CD14-positive monocyte (primary cell): ENCODE measurements around the gene RAI14. TPM values are rescaled to one million over a fixed set of nuclear protein-coding genes. Genes with fewer than 3 reads are reported as not detected.
A peak's percentile ranks its signal among the peaks of the same experiment; 100 is the strongest.

Source experiments
- DNase-seq, 3 donors: peaks; one replicate each; pipeline ENCODE4 v3.0.0-alpha.2; 2011 to 2022
- H2AFZ ChIP-seq: 2 replicates; pipeline ENCODE4 v1.6.0; 2012; ENCODE audit warnings: mild to moderate bottlenecking, low read depth, low read length, inconsistent platforms; ENCODE audit not compliant: insufficient read depth, poor library complexity, severe bottlenecking
- H3K27ac ChIP-seq, 2 donors: 1 replicate in 1 of 2; 2 replicates in 1 of 2; pipeline ENCODE4 v1.5.1; 2012 to 2013; ENCODE audit warnings: low read length in 2 of 2, control low read depth in 1 of 2, inconsistent platforms in 1 of 2, low read depth in 1 of 2, mild to moderate bottlenecking in 1 of 2
- H3K27me3 ChIP-seq, 2 donors: one replicate each; pipeline versions ENCODE4 v1.6.0 to v1.6.1; 2011 to 2013; ENCODE audit warnings: low read length in 2 of 2; ENCODE audit not compliant: control insufficient read depth in 2 of 2, insufficient read depth in 2 of 2
- H3K36me3 ChIP-seq, 2 donors: replicated peaks in 1 of 2; 1 replicate in 1 of 2; 2 replicates in 1 of 2; pipeline versions ENCODE4 v1.5.1 to v1.6.1; 2012 to 2013; ENCODE audit warnings: low read length in 2 of 2, control low read depth in 1 of 2, inconsistent platforms in 1 of 2, mild to moderate bottlenecking in 1 of 2; ENCODE audit not compliant: insufficient read depth in 2 of 2, control insufficient read depth in 1 of 2
- H3K4me1 ChIP-seq, 2 donors: 1 replicate in 1 of 2; 2 replicates in 1 of 2; pipeline versions ENCODE4 v1.5.1 to v1.6.1; 2012 to 2013; ENCODE audit warnings: low read length in 2 of 2, control low read depth in 1 of 2, inconsistent platforms in 1 of 2, mild to moderate bottlenecking in 1 of 2, moderate library complexity in 1 of 2; ENCODE audit not compliant: insufficient read depth in 2 of 2, control insufficient read depth in 1 of 2
- H3K4me2 ChIP-seq: replicated peaks from 2 replicates; pipeline ENCODE3; 2012; ENCODE audit warnings: low read length, moderate library complexity, mild to moderate bottlenecking; ENCODE audit not compliant: poor library complexity, severe bottlenecking; ENCODE audit errors: extremely low read depth
- H3K4me3 ChIP-seq, 3 experiments: fragments of 200-600 bp in 1 of 3; sonication (generic) in 1 of 3; replicated peaks in 1 of 3; 1 replicate in 2 of 3; 2 replicates in 1 of 3; pipeline ENCODE4 v1.5.1; 2011 to 2013; ENCODE audit warnings: low read length in 3 of 3, mild to moderate bottlenecking in 3 of 3, control low read depth in 2 of 3, low read depth in 2 of 3, inconsistent platforms in 1 of 3, moderate library complexity in 1 of 3
- H3K79me2 ChIP-seq: 2 replicates; pipeline ENCODE4 v1.6.0; 2012; ENCODE audit warnings: mild to moderate bottlenecking, control low read depth, inconsistent platforms, low read length, moderate library complexity; ENCODE audit not compliant: insufficient read depth
- H3K9ac ChIP-seq: 2 replicates; pipeline ENCODE4 v1.6.0; 2017; ENCODE audit warnings: low read length, mild to moderate bottlenecking; ENCODE audit not compliant: insufficient read depth, poor library complexity, severe bottlenecking
- H3K9me3 ChIP-seq, 2 donors: replicated peaks in 1 of 2; 1 replicate in 1 of 2; 2 replicates in 1 of 2; pipeline versions ENCODE4 v1.5.1 to v1.6.1; 2012 to 2013; ENCODE audit warnings: low read length in 2 of 2, control low read depth in 1 of 2; ENCODE audit not compliant: control insufficient read depth in 1 of 2, insufficient read depth in 1 of 2
- H4K20me1 ChIP-seq: 2 replicates; pipeline ENCODE4 v1.6.0; 2012; ENCODE audit warnings: mild to moderate bottlenecking, low read length, control low read depth, moderate library complexity; ENCODE audit not compliant: insufficient read depth
- H3K27ac Mint-ChIP-seq, 7 donors: one replicate each; pipeline ENCODE4 v1.8.0; 2020; ENCODE audit warnings: mild to moderate bottlenecking in 7 of 7, mixed read lengths in 7 of 7, moderate library complexity in 6 of 7, inconsistent platforms in 2 of 7
- H3K27me3 Mint-ChIP-seq, 3 donors: one replicate each; pipeline ENCODE4 v1.8.0; 2021 to 2022; ENCODE audit warnings: low read depth in 3 of 3, mild to moderate bottlenecking in 3 of 3, mixed read lengths in 3 of 3, moderate library complexity in 3 of 3, inconsistent platforms in 1 of 3
- H3K36me3 Mint-ChIP-seq, 2 donors: one replicate each; pipeline ENCODE4 v1.8.0; 2020; ENCODE audit warnings: mixed read lengths in 2 of 2, inconsistent platforms in 1 of 2, mild to moderate bottlenecking in 1 of 2
- H3K4me1 Mint-ChIP-seq: one replicate; pipeline ENCODE4 v1.8.0; 2020; ENCODE audit warnings: mild to moderate bottlenecking, mixed read lengths
- H3K4me3 Mint-ChIP-seq, 2 donors: one replicate each; pipeline ENCODE4 v1.8.0; 2020; ENCODE audit warnings: mild to moderate bottlenecking in 2 of 2, mixed read lengths in 2 of 2, moderate library complexity in 1 of 2
- H3K9me3 Mint-ChIP-seq, 7 donors: one replicate each; pipeline ENCODE4 v1.8.0; 2020 to 2022; ENCODE audit warnings: mixed read lengths in 7 of 7, mild to moderate bottlenecking in 6 of 7, moderate library complexity in 6 of 7, inconsistent platforms in 2 of 7
- CTCF ChIP-seq: fragments of 200-600 bp; IDR thresholded peaks from one replicate; pipeline ENCODE4 v1.8.0; 2022; ENCODE audit warnings: antibody characterized with exemption, mild to moderate bottlenecking
- WGBS: methylation state at CpG from one replicate; pipeline ENCODE4 v1.1.5; 2013; ENCODE audit warnings: missing lambda C conversion rate; ENCODE audit not compliant: insufficient coverage; 5-methylcytosine and 5-hydroxymethylcytosine counted together
- intact Hi-C, 2 donors: fragments of 100-400 bp; cut with micrococcal nuclease; formaldehyde crosslinking; loops; one replicate each; pipeline versions ENCODE4 v1.15.0 to v1.15.1; 2023
- polyA plus RNA-seq, 3 donors: library from polyadenylated mRNA; depleted of rRNA in 1 of 3; unstranded in 2 of 3; stranded (reverse) in 1 of 3; fragments of 300-500 nt in 2 of 3; fragments of >200 nt in 1 of 3; fragmentation: Illumina TruSeq in 2 of 3; gene quantifications; 1 replicate in 2 of 3; 2 replicates in 1 of 3; pipeline ENCODE4 v1.2.3, GENCODE V29; 2012 to 2021

Gene RAI14
- polyA plus RNA-seq, 3 donors = 0.08 TPM; not detected in 2

GRCh38 chr5:34655354-34655991 lies 655 bp upstream of the RAI14 start:
- Histone ChIP-seq H3K27me3 (peaks cover 56 to 59% of the 10 kb centered on the region in 2 donors), H3K79me2 (no peaks in the 10 kb centered on the region), H2AFZ (peak overlapping the region; percentile 64), H3K36me3 (no peaks in the 10 kb centered on the region), H3K4me2 (peak overlapping the region; percentile 76), H4K20me1 (no peaks in the 10 kb centered on the region), H3K27ac (no peak overlapping the region), H3K4me1 (peaks cover 8 to 19% of the 10 kb centered on the region in 2 donors), H3K9me3 (peaks cover 0 to 15% of the 10 kb centered on the region in 2 donors), H3K9ac (peak overlapping the region; percentile 53), H3K4me3 (peak overlapping the region in 2 of 3 experiments; percentile 33 to 70)
- Mint-ChIP-seq H3K4me3 (peak overlapping the region; percentile 77 to 94), H3K27me3 (peaks cover 57 to 71% (median 57%) of the 10 kb centered on the region in 3 donors), H3K4me1 (peaks cover 17% of the 10 kb centered on the region), H3K27ac (no peak overlapping the region), H3K9me3 (peaks cover 0 to 16% (median 4%) of the 10 kb centered on the region in 7 donors), H3K36me3 (peaks cover 0 to 3% of the 10 kb centered on the region in 2 donors)
- TF ChIP-seq CTCF = no peak
- intact Hi-C loops = no loop called here
- no peak for DNase-seq
- 0% methylated on average over 15 of the region's 16 CpGs for WGBS

- no peaks in the 10 kb centered on the region for H3K36me3 ChIP-seq
- H3K4me1 ChIP-seq = peaks cover 8 to 19% of the 10 kb centered on the region in 2 donors
- H3K9ac ChIP-seq = peak overlapping the region; percentile 53
- Mint-ChIP-seq H3K9me3 (peaks cover 0 to 16% (median 4%) of the 10 kb centered on the region in 7 donors), H3K27ac (no peak overlapping the region), H3K27me3 (peaks cover 56 to 71% (median 65%) of the 10 kb centered on the region in 3 donors), H3K4me3 (peak overlapping the region; percentile 56 to 83), H3K4me1 (peaks cover 17% of the 10 kb centered on the region), H3K36me3 (peaks cover 0 to 3% of the 10 kb centered on the region in 2 donors)
- H3K4me2 ChIP-seq = peak overlapping the region; percentile 76
- H3K4me3 ChIP-seq = peak overlapping the region; percentile 5 to 70 (median 42)
- DNase-seq = no peak
- no peak overlapping the region for H3K27ac ChIP-seq
- TF ChIP-seq CTCF = no peak
- H4K20me1 ChIP-seq = no peaks in the 10 kb centered on the region
- no peaks in the 10 kb centered on the region for H3K79me2 ChIP-seq
- intact Hi-C loops = no loop called here
- H3K9me3 ChIP-seq = peaks cover 0 to 15% of the 10 kb centered on the region in 2 donors
- under 1% methylated on average over 43 of the region's 53 CpGs for WGBS
- H2AFZ ChIP-seq = peak overlapping the region; percentile 64
- H3K27me3 ChIP-seq = peaks cover 56 to 59% of the 10 kb centered on the region in 2 donors
Measured at GRCh38 chr5:34656700-34657273, 659 bp downstream of the RAI14 start.
